Uterus (tissue), 4 donors: Measurements from ENCODE around the gene EVL. TPM values are rescaled to one million over a fixed set of nuclear protein-coding genes. Genes with fewer than 3 reads are reported as not detected.
A peak's percentile ranks its signal among the peaks of the same experiment; 100 is the strongest.

Experiments used
- DNase-seq, 2 donors: peaks; one replicate each; pipeline ENCODE4 v3.0.0-alpha.2; 2019 to 2020
- H3K27ac ChIP-seq, 2 donors: fragments of 200-600 bp; sonication (generic); 1 replicate in 1 of 2; 2 replicates in 1 of 2; pipeline ENCODE4 v1.5.1; 2016 to 2018
- H3K27me3 ChIP-seq, 2 donors: fragments of 200-600 bp; sonication (generic); one replicate each; pipeline ENCODE4 v1.5.1; 2018 to 2019; ENCODE audit warnings: control low read depth in 1 of 2
- H3K36me3 ChIP-seq, 2 donors: fragments of 200-600 bp; sonication (generic); one replicate each; pipeline ENCODE4 v1.5.1; 2019; ENCODE audit warnings: control low read depth in 1 of 2
- H3K4me1 ChIP-seq, 2 donors: fragments of 200-600 bp; sonication (generic); one replicate each; pipeline ENCODE4 v1.5.1; 2018 to 2019; ENCODE audit warnings: control low read depth in 1 of 2
- H3K4me3 ChIP-seq, 2 donors: fragments of 200-600 bp; sonication (generic); 1 replicate in 1 of 2; 2 replicates in 1 of 2; pipeline ENCODE4 v1.5.1; 2018 to 2019; ENCODE audit warnings: mild to moderate bottlenecking in 1 of 2
- H3K9me3 ChIP-seq, 2 donors: fragments of 200-600 bp; sonication (generic); one replicate each; pipeline ENCODE4 v1.5.1; 2019; ENCODE audit warnings: control low read depth in 1 of 2
- POLR2A ChIP-seq, 2 donors: fragments of 450-650 bp; IDR thresholded peaks; one replicate each; pipeline ENCODE4 v1.6.1; 2016; ENCODE audit warnings: antibody characterized with exemption in 2 of 2, mild to moderate bottlenecking in 1 of 2, moderate library complexity in 1 of 2
- intact Hi-C: fragments of 100-400 bp; cut with DNase I; formaldehyde crosslinking; loops from one replicate; pipeline ENCODE4 v1.15.1; 2023; ENCODE audit warnings: low total_unique reads
- total RNA-seq, 4 donors: library from RNA; depleted of rRNA in 3 of 4; stranded (reverse); fragments of >200 nt in 3 of 4; gene quantifications; one replicate each; pipeline versions ENCODE4 v1.1.0 to v1.2.4, GENCODE V29; 2014 to 2023
- TF ChIP-seq, protein P1 (sequence below), 4 experiments: fragments of 200-600 bp in 2 of 4; fragments of 450-650 bp in 2 of 4; sonication (generic) in 2 of 4; IDR thresholded peaks; one replicate each; pipeline ENCODE4 v1.5.1; 2016 to 2019; ENCODE audit warnings: antibody characterized with exemption in 4 of 4, mild to moderate bottlenecking in 2 of 4, moderate library complexity in 1 of 4
- donor health status: DM: yes; HTN: yes; CAD: no.

EVL gene
- total RNA-seq, 4 donors from 2014 or later, result 22.1 to 133 (median 67.5) TPM

DNA sequence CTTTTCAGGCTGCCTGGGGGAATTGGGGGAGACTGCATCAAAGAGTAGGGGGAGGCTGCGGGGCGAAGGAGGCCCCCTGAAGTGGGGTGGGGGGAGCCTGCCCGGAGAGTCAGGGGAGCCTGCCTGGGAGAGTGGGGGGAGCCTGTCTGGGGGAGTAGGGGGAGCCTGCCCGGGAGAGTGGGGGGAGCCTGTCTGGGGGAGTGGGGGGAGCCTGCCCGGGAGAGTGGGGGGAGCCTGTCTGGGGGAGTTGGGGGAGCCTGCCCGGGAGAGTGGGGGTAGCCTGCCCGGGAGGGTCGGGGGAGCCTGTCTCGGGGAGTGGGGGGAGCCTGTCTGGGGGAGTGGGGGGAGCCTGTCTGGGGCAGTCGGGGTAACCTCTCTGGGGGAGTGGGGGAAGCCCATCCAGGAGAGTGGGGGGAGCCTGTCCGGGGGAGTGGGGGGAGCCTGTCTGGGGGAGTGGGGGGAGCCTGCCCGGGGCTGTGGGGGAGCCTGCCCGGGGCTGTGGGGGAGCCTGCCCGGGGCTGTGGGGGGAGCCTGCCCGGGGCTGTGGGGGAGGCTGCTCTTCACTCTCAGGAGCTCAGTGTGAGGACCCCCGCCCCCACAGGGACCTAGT is 100.7 kb downstream of the EVL start:
- Histone ChIP-seq H3K4me3 (peak overlapping the region in 1 of 2 donors; percentile 9), H3K27ac (peak overlapping the region; percentile 62 to 73), H3K4me1 (no peaks in the 10 kb centered on the region), H3K9me3 (no peaks in the 10 kb centered on the region), H3K27me3 (no peaks in the 10 kb centered on the region), H3K36me3 (no peaks in the 10 kb centered on the region)
- TF ChIP-seq, protein P1, sequence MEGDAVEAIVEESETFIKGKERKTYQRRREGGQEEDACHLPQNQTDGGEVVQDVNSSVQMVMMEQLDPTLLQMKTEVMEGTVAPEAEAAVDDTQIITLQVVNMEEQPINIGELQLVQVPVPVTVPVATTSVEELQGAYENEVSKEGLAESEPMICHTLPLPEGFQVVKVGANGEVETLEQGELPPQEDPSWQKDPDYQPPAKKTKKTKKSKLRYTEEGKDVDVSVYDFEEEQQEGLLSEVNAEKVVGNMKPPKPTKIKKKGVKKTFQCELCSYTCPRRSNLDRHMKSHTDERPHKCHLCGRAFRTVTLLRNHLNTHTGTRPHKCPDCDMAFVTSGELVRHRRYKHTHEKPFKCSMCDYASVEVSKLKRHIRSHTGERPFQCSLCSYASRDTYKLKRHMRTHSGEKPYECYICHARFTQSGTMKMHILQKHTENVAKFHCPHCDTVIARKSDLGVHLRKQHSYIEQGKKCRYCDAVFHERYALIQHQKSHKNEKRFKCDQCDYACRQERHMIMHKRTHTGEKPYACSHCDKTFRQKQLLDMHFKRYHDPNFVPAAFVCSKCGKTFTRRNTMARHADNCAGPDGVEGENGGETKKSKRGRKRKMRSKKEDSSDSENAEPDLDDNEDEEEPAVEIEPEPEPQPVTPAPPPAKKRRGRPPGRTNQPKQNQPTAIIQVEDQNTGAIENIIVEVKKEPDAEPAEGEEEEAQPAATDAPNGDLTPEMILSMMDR (IDR thresholded peaks at IDR 0.05), result no peak
- TF ChIP-seq POLR2A (IDR thresholded peaks at IDR 0.05), result no peak
- no peak for DNase-seq
- intact Hi-C loops, result no loop called here

DNA sequence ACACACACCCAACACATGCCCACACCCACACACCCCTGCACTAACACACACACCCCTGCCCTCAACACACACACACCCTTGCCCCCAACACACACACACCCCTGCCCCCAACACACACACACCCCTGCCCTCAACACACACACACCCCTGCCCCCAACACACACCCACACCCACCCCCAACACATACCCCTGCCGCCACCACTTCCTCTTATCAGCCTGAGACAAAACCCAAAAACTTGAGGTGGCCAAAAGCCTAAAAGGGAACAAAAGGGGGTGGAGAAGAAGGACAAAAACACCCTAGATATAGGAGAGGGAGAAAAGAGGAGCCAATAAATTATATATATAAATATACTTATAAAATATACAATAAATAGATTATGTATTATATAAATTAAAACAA is 103.3 kb downstream of the EVL start:
- H3K27ac ChIP-seq, result no peak overlapping the region
- H3K4me3 ChIP-seq, result no peak overlapping the region
- no peaks in the 10 kb centered on the region for H3K27me3 ChIP-seq
- intact Hi-C loops, result no loop called here
- TF ChIP-seq, protein P1 (IDR thresholded peaks at IDR 0.05), result no peak
- TF ChIP-seq POLR2A (IDR thresholded peaks at IDR 0.05), result no peak
- no peak for DNase-seq
- no peaks in the 10 kb centered on the region for H3K36me3 ChIP-seq
- no peaks in the 10 kb centered on the region for H3K4me1 ChIP-seq
- no peaks in the 10 kb centered on the region for H3K9me3 ChIP-seq

DNA sequence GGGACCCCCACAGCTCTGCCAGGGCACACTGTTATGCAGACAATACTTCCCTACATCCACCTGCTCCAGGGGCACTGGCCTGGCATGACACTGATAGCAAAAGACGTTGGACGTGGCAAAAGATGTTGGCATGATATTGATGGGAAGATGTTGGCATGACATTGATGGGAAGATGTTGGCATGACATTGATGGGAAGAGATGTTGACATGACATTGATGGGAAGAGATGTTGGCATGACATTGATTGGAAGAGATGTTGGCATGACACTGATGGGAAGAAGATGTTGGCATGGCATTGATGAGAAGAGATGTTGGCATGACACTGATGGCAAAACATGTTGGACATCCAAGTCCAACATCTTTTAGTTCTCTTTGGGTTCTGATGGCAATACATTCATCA is 105.7 kb downstream of the EVL start:
- Histone ChIP-seq H3K9me3 (no peaks in the 10 kb centered on the region), H3K27ac (no peak overlapping the region), H3K36me3 (no peaks in the 10 kb centered on the region), H3K4me1 (no peaks in the 10 kb centered on the region), H3K27me3 (no peaks in the 10 kb centered on the region), H3K4me3 (no peak overlapping the region)
- TF ChIP-seq, protein P1 (IDR thresholded peaks at IDR 0.05), result no peak
- no peak for TF ChIP-seq POLR2A (IDR thresholded peaks at IDR 0.05)
- no peak for DNase-seq
- intact Hi-C loops, result loop anchor here (10.0 kb wide), 1 partner anchor 186 kb away; no protein-coding TSS in a partner anchor

DNA sequence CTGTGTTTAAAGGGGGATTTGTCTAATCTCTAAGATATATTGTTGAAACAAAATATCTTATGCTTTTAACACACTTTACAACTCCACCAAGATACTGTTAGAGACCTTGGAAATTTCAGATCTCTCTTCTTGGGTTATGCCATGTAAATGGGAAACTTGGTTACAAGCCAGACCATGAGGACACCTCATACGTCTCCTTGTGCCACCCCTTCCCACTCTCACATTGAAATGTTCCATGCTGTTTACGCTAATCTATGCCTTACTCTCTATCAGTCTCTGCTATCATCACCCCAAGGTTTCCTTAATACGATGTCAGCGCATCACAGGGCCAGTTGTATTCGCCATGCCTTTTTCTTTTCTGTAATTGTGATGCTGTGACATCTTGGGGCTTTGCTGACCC is 107.6 kb downstream of the EVL start:
- Histone ChIP-seq H3K4me1 (no peaks in the 10 kb centered on the region), H3K9me3 (no peaks in the 10 kb centered on the region), H3K27me3 (no peaks in the 10 kb centered on the region), H3K27ac (no peak overlapping the region), H3K36me3 (no peaks in the 10 kb centered on the region), H3K4me3 (no peak overlapping the region)
- DNase-seq, result no peak
- intact Hi-C loops, result loop anchor here (10.0 kb wide), 1 partner anchor 188 kb away; no protein-coding TSS in a partner anchor
- TF ChIP-seq POLR2A (IDR thresholded peaks at IDR 0.05), result no peak
- TF ChIP-seq, protein P1 (IDR thresholded peaks at IDR 0.05), result no peak

DNA sequence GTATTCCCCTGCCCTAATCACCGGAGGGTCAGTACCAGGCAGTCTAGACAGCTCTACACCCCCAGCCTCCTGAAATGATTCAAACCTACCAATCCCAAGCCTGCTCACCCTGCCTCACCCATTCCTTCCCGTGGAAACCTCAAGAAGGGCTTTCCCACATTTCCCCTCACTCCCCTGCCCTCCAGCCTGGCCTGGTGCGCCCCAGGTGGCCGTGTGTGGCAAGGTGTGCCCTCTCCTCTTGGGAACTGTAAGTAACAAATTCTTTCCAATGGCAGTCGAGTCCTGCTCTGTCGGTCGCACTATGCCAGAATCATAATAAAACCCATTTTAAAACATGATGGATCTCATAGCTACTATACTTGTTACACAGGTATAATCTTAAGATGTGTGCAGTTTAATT is 108.1 kb downstream of the EVL start:
- intact Hi-C loops, result loop anchor here (10.0 kb wide), 1 partner anchor 189 kb away; no protein-coding TSS in a partner anchor

More for the DNA sequence above, 108.1 kb downstream of the EVL start:
- DNase-seq, result no peak
- no peaks in the 10 kb centered on the region for H3K9me3 ChIP-seq
- H3K27me3 ChIP-seq, result no peaks in the 10 kb centered on the region
- H3K27ac ChIP-seq, result no peak overlapping the region
- H3K4me1 ChIP-seq, result no peaks in the 10 kb centered on the region
- TF ChIP-seq, protein P1 (IDR thresholded peaks at IDR 0.05), result no peak
- no peak for TF ChIP-seq POLR2A (IDR thresholded peaks at IDR 0.05)
- no peaks in the 10 kb centered on the region for H3K36me3 ChIP-seq
- H3K4me3 ChIP-seq, result no peak overlapping the region
